Rectal smooth muscle tissue (tissue), 1 donor: Measurements from ENCODE around the gene AGAP1.
"Not testable (repeated sequence)": the region's sequence is repeated elsewhere in the genome, so short reads cannot be mapped to it uniquely, and the experiment has no call there.

Source experiments
- H3K27ac ChIP-seq: one replicate; pipeline ENCODE4 v1.7.0; 2013; ENCODE audit warnings: low read depth, low read length, inconsistent platforms
- H3K27me3 ChIP-seq: one replicate; pipeline ENCODE4 v1.7.0; 2013; ENCODE audit warnings: low read length; ENCODE audit not compliant: control insufficient read depth, insufficient read depth
- H3K36me3 ChIP-seq: one replicate; pipeline ENCODE4 v1.7.0; 2013; ENCODE audit warnings: low read length; ENCODE audit not compliant: control insufficient read depth, insufficient read depth
- H3K4me1 ChIP-seq: one replicate; pipeline ENCODE4 v1.7.0; 2013; ENCODE audit warnings: low read length; ENCODE audit not compliant: control insufficient read depth, insufficient read depth
- H3K4me3 ChIP-seq: one replicate; pipeline ENCODE4 v1.7.0; 2013; ENCODE audit warnings: low read length
- H3K9ac ChIP-seq: one replicate; pipeline ENCODE4 v1.7.0; 2013; ENCODE audit warnings: low read length

AGAP1 gene

DNA sequence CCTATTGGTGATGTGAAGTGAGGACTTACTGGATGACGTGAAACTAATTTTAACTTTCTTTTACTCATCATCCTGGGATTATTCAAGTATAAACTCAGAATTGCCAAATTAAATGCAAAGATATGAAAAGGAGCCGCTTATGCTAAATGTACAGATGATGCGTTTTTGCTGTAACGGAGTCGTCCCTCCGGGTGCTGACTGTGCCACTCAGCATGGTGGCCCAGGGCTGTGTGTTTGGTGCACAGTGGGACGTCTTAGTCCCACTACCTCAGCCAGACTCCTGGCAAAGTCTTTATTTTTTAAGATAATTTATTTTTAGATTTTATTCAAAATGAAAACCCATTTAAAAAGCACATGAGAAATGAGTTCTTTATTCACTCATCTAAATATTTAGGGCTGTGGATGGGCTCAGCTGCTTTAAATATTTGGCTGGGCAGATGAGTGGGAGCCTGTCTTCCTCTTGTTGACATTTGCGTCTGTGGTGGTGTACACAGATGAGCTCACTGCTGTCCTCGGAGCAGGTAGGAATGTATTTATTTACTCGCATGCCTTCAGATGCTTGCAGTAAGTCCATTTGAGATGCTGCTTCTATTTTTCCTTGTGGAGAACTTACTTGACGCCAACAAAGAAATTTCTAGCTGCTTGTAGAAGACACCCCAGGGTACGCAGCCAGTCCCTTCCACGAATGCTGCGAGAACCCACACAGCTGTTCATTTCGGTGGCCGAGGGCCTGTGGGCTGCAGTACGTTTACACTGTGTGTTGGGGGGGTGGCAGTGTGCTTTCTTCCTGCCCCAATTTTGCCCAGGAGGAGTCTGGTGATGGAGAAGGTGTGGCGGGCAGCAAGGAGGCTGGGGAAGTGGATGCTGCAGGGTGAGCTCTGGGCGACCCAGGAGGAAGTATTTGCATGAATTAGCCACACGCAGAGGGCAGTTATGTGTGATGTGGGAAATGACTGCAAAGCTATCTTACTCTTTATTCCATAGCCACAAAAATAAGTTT is 105.0 kb downstream of the AGAP1 start:
- no peak overlapping the region for H3K9ac ChIP-seq
- peaks cover 17% of the 10 kb centered on the region for H3K4me1 ChIP-seq
- H3K4me3 ChIP-seq: no peak overlapping the region
- H3K27ac ChIP-seq: no peak overlapping the region
- no peaks in the 10 kb centered on the region for H3K36me3 ChIP-seq
- H3K27me3 ChIP-seq: no peaks in the 10 kb centered on the region

DNA sequence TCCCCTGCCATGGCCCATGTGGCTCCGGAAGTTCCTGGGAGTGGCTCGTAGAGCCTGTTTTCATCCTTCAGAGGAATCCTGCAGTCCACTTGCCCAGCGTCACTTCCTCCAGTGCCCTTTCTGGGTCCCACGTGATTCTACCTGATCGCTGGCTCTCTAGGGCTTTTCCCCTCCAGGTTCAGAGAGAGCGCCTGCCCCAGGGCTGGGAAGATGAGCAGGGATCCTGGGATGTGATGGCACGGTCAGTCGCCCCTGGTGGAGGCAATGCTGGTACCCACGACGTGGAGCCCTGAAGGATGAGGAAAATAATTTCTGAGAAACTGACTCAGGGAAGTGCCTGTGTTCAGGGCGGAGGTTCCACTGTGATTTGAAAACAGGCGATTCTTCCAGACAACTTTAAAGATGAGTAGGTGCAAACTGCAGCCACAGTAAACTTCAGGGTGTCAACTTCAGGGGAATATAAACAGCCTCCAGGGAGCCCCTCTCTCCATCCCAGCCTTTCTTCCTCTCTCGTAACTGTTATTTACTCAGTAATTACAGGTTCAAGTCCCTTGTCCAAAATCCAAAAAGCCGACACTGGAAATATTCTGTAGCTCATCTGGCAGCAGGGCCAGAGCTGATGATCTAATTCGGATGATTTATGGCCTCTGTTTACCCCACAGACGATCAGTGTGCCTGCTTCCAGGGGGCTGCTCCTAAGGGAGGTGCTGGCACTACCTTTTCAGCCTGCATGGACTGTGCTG is 105.9 kb downstream of the AGAP1 start:
- no peaks in the 10 kb centered on the region for H3K36me3 ChIP-seq
- no peak overlapping the region for H3K4me3 ChIP-seq
- no peaks in the 10 kb centered on the region for H3K27me3 ChIP-seq
- no peak overlapping the region for H3K27ac ChIP-seq
- H3K4me1 ChIP-seq: peaks cover 17% of the 10 kb centered on the region
- no peak overlapping the region for H3K9ac ChIP-seq

DNA sequence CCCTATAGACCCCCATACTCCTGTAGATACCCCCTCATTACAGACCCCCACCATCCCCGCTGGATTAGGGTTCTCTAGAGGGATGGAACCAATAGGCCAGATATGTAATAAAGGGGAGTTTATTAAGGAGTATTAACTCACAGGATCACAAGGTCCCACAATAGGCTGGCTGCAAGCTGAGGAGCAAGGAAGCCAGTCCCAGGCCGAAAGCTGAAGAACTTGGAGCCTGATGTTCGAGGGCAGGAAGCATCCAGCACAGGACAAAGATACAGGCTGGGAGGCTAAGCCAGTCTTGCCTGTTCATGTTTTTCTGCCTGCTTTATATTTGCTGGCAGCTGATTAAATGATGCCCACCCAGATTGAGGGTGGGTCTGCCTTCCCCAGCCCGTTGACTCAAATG is 106.6 kb downstream of the AGAP1 start:
- no peak overlapping the region for H3K9ac ChIP-seq
- H3K36me3 ChIP-seq: no peaks in the 10 kb centered on the region
- no peak overlapping the region for H3K4me3 ChIP-seq
- peaks cover 14% of the 10 kb centered on the region for H3K4me1 ChIP-seq
- no peaks in the 10 kb centered on the region for H3K27me3 ChIP-seq
- no peak overlapping the region for H3K27ac ChIP-seq

DNA sequence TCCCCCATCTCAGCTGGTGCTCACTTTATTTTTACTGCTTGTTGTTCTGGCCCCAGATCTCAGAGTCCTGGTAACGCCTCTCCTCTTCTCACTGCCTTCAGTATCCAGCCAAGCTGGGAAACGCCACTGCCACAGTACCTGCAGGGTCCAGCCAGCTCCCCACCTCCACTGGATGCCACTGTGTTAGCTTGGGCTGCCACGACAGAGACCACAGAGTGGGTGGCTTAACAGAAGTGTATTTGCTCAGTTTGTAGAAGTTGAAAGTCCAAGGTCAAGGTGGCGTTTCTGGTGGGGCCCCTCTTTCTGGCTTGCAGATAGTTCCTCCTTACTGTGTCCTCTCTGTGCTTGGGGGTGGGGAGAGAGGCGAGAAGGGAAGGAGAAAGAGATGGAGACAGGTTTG is 107.1 kb downstream of the AGAP1 start:
- H3K9ac ChIP-seq: no peak overlapping the region
- no peak overlapping the region for H3K4me3 ChIP-seq
- no peak overlapping the region for H3K27ac ChIP-seq
- H3K4me1 ChIP-seq: peaks cover 16% of the 10 kb centered on the region
- H3K27me3 ChIP-seq: no peaks in the 10 kb centered on the region
- H3K36me3 ChIP-seq: no peaks in the 10 kb centered on the region

DNA sequence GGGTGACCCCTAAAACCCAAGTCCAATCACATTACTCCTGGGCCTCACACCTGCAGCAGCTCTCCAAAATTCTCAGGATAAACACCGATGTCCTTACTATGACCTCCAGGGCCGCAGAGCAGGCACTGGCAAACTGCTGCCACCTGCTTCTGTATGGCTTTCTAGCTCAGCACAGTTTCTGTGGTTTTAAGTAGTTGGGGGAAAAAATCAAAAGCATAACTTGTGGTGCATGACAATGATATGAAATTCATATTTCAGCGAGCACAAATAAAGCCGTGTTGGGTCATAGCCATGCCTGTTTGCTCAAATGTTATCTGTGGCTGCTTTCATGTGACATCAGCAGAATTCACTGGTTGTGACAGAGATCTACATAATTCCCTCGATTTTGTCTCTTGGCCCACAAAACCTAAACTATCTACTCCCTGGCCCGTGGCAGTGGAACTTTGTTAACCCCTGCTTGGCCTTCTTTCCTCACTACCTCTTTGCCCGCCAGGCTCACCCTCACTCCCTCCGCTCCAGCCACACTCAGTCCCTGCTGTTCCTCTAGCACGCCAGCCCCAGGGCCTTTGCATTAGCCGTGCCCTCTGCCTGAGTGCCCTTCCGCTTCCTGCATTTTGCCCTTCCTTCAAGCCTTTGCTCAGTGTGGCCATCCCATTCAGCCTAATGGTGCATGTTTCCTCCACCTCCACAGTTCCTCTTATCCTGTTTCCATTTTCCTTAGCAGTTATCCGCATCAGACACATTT is 108.3 kb downstream of the AGAP1 start:
- H3K4me1 ChIP-seq: peaks cover 21% of the 10 kb centered on the region
- H3K4me3 ChIP-seq: no peak overlapping the region
- no peaks in the 10 kb centered on the region for H3K36me3 ChIP-seq
- no peak overlapping the region for H3K27ac ChIP-seq
- H3K27me3 ChIP-seq: no peaks in the 10 kb centered on the region
- no peak overlapping the region for H3K9ac ChIP-seq

DNA sequence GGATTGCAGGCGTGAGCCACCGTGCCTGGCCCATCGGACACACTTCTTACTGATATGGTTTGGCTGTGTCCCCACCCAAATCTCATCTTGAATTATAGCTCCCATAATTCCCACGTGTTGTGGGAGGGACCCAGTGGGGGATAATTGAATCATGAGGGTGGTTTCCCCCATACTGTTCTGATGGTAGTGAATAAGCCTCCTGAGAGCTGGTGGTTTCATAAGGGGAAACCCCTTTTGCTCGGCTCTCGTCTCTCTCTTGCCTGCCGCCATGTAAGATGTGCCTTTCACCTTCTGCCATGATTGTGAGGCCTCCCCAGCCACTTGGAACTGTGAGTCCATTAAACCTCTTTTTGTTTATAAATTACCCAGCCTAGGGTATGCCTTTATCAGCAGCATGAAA is 109.1 kb downstream of the AGAP1 start:
- H3K4me1 ChIP-seq: peaks cover 21% of the 10 kb centered on the region
- H3K9ac ChIP-seq, H3K36me3 ChIP-seq, H3K27ac ChIP-seq, H3K4me3 ChIP-seq, H3K27me3 ChIP-seq: not testable (repeated sequence)

DNA sequence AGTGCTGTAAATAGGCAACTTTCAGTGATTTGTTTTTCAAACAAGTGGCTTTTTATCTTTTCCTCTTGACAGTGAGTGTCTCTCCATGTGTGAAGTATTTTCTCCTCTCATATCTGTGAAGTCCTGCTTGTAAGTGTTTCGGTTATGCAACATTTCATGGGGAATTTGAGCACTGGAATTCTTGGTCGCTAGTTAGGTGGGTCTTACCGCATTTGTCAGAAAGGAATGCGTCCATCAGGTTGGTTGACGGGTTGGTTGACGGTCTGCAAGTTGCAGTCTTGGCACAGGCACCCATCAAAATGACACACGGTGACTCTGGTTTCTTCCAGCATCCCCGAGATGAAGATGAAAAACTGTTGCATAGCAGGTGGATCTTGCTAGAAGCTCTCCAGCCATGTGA is 109.8 kb downstream of the AGAP1 start:
- Histone ChIP-seq H3K4me1 (peaks cover 24% of the 10 kb centered on the region), H3K27ac (no peak overlapping the region), H3K4me3 (no peak overlapping the region), H3K9ac (no peak overlapping the region), H3K36me3 (no peaks in the 10 kb centered on the region), H3K27me3 (no peaks in the 10 kb centered on the region)

DNA sequence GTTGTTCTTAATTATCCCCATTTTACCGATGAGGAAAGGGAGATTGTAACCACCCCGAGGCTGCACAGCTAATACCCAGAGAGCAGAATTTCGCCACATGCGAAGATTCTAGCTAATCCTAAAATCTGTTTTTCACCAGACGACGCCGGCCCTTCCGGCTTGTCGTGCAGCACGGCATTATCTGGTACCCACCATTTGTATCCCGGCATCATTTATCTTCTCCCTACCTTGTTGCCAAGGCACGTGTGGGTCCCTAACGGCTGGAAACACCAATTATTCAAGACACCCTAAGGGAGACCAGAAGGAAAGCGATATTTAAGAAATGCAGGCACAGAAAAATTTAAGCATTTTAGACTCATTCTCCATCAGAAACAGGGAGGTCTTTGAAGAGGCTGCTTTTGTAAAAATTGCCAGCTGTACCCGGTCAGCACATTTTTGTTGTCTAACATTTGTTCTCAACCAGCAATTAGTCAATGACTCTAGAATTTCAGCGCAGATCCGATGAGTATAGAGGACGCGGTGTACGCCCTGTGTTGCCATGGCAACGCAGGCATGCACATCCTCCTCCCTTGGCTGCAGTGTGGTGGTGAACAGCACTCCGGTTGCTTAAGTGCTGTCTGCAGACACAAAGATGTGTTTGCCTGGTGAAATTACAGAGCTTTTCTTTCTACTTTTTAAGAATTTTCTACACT is 111.6 kb downstream of the AGAP1 start:
- Histone ChIP-seq H3K27ac (no peak overlapping the region), H3K9ac (no peak overlapping the region), H3K4me3 (no peak overlapping the region), H3K4me1 (peaks cover 14% of the 10 kb centered on the region), H3K27me3 (no peaks in the 10 kb centered on the region), H3K36me3 (no peaks in the 10 kb centered on the region)

DNA sequence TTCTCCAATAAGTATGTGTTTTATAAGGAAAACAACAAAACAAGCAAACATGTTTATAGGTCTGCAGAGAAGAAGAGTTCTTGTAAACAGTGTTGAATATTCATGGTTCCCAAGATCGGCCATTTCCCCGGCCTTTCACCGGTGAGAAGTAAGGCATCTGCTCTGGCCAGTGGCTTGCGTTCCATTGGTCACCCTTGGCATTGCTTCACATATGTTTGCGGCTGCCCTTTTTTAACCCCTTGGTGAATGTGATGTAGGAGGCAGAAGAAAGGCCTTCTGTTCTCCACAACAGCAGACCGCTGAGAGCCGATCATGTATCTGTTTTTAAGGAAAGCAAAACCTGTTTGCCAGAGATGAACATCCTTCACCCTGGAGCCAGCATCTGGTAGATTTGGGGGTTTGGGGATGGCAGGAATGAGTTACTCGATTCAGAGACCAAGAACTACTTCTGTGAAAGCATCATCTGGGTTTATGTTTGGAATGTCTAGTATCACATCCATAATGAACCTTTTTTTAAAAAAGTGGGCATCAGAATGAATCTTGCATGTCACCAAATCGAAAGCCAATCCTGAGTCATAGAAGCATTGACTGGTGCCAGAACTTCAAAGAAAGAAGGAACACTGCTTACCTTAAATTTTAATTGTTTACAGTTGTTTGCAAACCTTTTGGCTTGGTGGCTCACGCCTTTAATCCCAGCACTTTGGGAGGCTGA is 112.3 kb downstream of the AGAP1 start:
- Histone ChIP-seq H3K27me3 (no peaks in the 10 kb centered on the region), H3K4me3 (no peak overlapping the region), H3K4me1 (peaks cover 13% of the 10 kb centered on the region), H3K27ac (no peak overlapping the region), H3K36me3 (no peaks in the 10 kb centered on the region), H3K9ac (no peak overlapping the region)

DNA sequence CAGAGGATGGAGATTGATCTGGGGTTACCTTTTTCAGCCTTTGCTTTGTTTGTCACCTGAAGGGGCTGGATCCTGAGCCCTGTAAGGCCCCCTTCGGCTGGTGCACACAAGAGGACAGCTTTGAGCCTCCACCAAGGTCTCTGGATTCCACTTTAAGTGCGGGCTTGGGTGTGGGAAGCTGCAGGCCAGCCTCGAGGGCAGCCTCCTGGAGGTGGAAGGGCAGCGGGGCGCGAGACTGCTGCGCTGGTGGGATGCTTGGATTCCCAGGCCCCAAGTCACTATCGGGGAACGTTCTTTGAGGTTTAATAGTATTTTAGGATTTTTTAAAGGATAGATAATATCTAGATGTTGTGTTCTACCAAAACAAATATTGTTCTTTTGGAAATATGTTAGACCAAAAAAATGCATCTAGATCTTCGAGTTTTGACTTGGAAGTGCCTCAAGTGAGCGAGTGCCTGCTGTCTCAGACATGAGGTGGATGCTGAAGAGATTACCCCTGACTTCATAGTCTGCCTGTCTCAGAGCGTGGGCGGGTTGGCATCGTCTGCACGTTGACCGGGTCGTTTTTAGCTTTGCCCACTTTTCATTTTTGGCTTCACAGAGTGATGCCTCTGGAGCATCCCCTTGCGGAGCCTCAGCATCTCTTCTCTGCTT is 113.8 kb downstream of the AGAP1 start:
- no peaks in the 10 kb centered on the region for H3K27me3 ChIP-seq
- H3K36me3 ChIP-seq: no peaks in the 10 kb centered on the region
- H3K4me1 ChIP-seq: peaks cover 13% of the 10 kb centered on the region
- no peak overlapping the region for H3K9ac ChIP-seq
- H3K27ac ChIP-seq: no peak overlapping the region
- no peak overlapping the region for H3K4me3 ChIP-seq

DNA sequence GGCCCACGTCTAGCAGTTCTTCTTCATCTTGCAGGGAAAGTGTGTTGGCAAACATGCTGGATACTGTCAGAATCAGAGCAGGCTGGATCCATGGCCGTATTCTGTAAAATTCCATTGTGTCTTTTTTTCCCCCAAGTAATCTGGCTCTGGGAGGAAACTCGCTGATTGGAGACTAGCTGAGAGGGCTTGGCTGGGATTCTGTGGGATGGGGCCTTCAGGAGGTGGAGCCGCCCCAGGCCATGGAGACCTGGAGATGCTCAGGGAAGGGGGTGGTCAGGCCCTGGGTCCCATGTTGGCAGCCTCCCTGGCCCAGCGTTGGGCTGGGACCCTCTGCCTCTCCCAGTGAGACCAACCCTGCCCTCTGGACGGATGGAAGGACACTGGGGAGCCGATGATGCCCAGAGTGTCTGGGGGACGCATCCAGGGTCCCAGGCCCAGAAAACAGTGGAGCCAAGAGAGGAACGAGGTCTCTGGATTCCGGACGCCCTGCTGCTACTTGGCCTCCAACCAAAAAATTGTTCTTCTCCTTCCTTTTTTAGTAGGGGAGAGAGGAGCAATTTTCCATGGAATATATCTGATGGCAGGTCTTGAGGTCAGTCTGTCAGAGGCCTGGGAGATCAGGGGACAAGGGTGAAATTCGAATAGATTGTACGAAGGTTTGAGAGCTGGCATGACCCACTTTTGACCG is 114.5 kb downstream of the AGAP1 start:
- no peak overlapping the region for H3K9ac ChIP-seq
- H3K36me3 ChIP-seq: no peaks in the 10 kb centered on the region
- peaks cover 13% of the 10 kb centered on the region for H3K4me1 ChIP-seq
- H3K4me3 ChIP-seq: no peak overlapping the region
- no peaks in the 10 kb centered on the region for H3K27me3 ChIP-seq
- no peak overlapping the region for H3K27ac ChIP-seq
